Esophagus mucosa (tissue), 1 donor: ENCODE measurements around the gene CEP131. TPM values are rescaled to one million over a fixed set of nuclear protein-coding genes. Genes with fewer than 3 reads are reported as not detected.

Experiments used
- ATAC-seq: fragments of 200-7000 bp; cut with Tn5 transposase; one replicate; pipeline ENCODE4 v1.9.1; 2020
- total RNA-seq: library from RNA; stranded (reverse); gene quantifications from one replicate; pipeline ENCODE4 v1.2.4, GENCODE V29; 2023
- donor health status: DM: yes; HTN: yes; CAD: no.

Gene CEP131
- total RNA-seq, 1 donor from 2014 or later: 2.7 TPM

- no peak for ATAC-seq
These were observed 23.8 kb downstream of the CEP131 start for GRCh38 chr17:81198826-81199481.

DNA sequence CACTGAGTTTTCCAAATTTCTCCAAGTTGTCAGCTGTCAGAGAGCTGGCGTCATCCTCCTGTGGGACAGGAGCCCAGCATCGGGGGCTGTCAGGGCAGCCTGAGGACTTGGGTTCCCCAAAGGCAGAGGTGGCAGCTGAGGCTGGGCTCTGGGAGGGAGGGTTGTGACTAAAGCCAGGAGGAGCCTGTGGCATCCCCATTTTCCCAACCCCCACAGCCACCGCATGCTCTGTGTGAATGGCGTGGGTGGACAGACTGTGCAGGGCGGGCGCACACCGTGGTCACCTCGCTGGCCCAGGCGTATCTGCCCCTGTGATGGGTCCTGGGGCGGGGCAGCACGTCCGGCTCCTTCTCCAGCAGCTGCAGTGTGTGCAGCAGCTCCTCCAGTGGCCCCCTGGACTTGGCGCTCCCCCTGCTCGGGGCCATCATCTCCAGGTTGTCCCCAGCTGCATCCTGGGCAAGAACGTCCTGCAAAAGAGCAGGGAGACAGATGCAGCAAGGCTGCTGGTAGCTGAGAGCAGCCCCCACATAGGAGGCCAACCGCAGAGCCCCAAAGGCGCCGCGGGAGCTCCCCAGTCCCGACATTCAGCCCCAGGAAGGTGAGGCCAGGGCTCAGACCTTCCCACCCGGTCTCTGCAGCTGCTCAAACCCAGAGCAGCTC lies 24.8 kb downstream of the CEP131 start:
- no peak for ATAC-seq

DNA sequence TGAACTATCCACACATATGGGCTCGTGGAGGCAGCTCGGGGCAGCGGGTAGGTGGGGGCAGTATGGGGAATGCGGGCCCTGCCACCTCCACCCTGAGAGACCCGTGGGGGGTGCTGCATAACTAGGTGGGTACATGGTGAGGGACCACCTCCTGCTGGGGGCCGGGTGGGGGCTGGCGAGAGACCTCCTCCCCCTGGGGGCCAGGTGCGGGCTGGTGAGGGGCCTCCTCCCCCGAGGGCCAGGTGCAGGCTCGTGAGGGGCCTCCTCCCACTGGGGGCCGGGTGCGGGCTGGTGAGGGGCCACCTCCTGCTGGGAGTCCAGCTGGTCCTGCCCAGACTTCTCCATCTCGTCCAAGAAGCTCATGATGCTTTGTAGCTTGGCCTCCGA lies 25.4 kb downstream of the CEP131 start:
- ATAC-seq: no peak

DNA sequence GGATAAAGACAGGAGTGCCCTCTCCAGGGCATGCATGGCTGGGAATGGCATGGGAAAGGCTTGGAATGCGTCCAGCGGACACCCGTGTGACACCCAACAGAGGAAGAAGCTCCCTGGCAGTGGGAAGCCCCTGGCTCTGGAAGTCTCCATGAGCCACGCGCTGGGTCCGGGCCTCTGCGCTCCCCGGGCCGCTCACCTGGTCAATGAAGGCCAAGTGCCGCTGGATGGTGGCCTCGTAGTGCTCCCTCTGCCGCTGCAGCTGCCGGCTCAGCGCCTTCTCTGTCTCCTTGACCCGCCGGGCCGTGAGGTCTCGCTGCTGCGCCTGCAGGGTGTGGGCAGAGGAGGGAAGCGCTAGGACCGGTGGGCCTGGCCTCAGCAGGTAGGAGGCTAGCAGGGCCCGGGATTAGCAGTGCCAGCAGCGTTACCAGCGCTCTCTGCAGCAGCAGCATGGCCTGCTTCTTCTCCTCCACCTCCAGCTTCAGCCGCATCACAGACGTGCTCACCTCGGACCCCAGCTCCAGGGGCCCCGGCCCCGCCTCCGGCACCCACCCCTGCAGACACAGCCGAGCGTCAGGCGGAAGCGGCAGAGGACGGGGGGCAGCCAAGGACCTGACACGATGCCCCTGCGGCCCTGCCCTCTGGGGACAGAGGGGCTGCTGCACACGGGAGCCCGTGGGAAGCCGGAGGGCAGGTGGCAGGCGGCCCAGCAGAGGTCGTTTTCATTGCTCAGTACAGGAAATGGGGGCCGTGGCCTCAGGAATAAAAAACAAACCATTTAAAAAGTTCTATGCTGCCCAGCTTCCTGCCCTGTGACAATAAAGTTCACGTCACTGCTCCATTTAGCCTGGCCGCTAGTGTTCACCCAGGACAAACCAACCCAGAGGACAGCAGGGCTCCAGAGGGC lies 26.0 kb downstream of the CEP131 start:
- ATAC-seq: no peak

DNA sequence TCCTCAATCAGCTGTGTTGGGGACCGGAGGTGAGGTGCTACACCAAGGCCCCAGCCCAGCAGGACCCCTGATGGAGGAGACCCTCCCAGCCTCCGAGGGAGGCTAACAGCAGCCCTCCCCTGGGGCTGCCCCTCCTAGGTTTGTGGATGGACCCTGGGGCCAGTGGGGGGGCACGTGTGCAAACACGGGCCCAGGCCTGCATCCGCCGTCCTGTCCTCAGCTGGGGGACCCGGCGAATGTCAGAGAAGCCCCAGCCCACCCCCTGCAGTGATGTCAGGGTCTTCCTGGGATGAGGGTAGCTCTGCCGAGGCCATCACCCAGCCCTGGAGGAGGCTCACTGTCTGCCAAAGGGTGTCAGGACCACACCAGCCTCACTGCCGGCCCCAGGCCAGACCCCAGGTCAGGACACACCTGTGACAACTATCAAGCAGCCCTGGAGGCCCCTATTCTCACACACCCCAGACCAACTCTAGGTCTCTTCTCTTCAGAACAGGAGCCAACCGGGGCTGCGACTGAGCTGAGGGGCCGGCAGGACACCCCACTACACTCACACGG lies 26.7 kb downstream of the CEP131 start:
- no peak for ATAC-seq

DNA sequence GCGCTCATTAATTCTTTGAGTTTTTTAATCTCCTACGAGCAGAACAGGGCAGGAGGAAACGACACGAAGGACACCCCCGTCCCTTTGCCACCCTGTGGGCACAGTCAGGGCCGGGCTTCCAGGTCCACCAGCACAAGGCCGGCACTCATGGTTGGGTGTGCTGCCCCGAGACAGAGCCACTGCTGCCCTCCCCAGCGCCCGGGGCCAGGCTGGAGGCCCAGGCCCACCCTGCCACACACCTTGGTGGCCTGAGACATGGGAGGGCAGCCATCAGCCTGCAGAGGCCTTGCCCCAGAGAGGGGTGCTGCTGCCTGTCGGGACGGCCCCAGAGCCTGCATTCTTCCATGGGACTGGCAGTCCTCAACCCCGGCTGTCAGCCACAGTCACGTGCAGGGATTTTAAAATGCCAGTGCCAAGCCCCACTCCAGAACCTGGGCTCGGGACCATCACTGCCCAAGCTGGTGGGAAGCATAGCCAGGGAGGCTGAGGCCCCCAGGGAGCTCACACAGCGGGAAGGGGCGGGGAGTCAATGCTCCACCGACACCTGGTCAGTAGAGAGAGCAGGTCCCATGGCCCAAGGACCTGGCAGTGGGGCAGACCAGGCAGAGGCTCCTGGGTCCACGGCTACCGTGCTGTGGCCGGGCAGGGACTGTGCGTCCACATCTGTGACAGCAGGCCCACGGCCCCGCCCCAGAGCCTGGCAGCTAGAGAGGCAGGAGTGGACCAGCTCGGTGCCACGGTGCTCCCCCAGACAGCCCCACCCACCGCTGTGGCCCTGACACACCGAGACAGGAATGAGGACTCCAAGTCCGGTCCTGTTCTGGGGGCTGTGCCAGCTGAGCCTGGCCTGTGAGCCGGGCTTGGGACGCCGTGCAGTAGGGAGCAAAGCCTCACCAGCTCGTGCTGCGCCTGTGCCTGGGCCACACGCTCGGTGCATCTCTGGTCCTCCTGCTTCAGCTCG lies 27.5 kb downstream of the CEP131 start:
- peak; percentile 12 for ATAC-seq

GRCh38 chr17:81194225-81194760 lies 28.5 kb downstream of the CEP131 start:
- no peak for ATAC-seq

GRCh38 chr17:81193470-81194224 lies 29.1 kb downstream of the CEP131 start:
- no peak for ATAC-seq

- ATAC-seq: no peak
These were observed 29.7 kb downstream of the CEP131 start for GRCh38 chr17:81193051-81193410.

- no peak for ATAC-seq
These were observed 30.2 kb downstream of the CEP131 start for GRCh38 chr17:81192386-81193050.

DNA sequence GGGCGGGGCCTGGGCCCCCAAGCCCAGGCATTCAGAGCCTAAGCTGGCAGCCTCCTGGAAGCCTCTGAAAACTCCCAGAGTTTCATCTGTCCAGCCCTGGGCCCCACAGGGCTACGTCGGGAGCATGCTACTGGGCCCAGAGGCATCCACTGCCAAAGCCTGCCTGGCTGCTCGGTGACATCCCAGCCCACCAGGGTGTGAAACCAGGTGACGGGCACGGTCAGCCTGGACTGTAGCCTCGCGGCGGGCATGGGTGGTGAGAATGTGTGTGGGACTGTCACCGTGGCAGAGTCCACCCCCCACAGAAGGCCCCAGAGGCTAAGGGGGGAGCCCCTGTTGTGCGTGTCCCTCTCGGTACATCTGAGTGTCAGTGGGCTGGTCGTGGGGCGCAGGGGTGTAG lies 31.1 kb downstream of the CEP131 start:
- ATAC-seq: no peak

DNA sequence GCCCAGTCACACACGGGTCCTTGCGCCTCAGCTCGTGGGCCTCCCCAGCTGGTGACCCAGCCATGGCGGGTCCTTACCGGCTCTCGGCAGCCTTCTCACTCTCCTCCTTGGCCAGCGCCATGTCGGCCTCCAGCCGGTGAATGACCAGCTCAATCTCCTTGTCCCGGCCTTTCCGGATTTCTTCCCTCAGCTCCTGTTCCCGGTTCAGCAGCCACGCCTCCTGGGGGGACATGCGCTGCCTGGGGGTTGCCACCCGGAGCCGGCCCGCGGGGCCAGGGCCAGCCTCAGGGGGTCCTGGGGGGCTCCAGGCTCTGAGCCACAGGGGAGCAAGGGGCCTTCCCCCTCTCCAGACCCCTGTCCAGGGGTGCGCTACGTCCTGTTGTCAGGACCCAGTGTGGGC lies 31.6 kb downstream of the CEP131 start:
- no peak for ATAC-seq

GRCh38 chr17:81190591-81190990 lies 32.2 kb downstream of the CEP131 start:
- no peak for ATAC-seq

- no peak for ATAC-seq
These were observed 32.9 kb downstream of the CEP131 start for GRCh38 chr17:81189670-81190530.

DNA sequence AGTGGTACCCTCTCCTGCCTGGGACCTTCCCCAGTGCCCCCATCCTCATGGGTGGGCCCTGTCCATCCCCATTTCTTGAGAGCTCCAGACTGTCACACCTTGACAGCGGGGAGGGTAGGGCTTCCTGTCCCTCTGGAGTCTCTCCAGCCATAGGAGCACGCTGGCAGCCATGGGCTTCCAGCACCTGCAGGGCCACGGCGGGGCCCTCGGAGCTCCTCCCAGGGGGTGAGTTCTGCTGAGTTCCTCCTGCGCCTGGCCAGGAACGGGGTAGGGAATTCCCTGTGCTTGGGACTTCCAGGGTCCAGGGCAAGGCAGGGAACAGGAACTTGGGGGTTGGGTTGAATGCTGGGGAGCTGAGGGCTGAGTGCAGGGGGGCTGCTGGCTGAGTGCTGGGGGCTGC lies 33.7 kb downstream of the CEP131 start:
- ATAC-seq: no peak

- ATAC-seq: no peak
These were observed 34.3 kb downstream of the CEP131 start for GRCh38 chr17:81188491-81188840.

DNA sequence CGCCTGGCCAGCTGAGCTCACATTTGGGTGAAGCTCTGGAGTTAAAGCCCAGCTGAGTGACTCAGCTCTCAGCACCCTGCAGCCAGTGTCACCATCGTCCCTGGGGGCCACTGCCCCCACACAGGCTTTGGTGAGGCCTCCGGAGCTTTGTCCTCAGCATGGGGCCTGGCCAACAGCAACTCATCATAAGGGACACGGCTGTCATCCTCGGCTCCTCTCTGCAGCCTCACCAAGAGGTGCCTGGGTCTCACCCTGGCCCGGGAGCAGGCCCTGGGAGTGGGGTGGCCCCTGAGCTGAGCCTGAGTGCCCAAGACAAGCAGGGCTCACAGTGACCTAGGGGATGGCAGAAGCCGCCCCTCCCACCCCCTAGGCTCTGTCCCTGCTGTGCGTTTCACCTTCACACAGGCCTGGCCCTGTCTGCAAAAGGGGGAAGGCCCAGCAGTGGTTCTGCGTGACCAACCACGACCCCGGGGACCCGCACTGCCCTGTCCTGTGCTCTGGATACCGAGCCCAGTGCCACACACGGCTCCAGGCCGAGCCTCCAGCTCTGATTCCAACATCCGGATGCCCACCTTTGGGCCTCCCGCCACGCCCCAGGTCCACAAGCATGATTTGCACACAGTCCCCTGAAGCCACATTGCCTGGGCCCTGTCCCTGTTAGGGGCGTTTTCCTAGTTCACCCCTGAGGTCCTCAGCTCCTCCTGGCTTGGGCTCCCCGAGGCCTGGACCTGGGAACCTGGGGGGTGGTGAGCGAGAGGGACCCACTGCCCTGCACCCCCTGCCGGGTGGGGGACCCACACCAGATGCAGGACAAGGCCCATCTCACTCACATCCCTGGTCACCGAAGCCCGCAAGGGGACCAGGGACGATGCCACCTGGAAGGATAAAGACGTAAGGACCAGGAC lies 34.9 kb downstream of the CEP131 start:
- ATAC-seq: no peak

DNA sequence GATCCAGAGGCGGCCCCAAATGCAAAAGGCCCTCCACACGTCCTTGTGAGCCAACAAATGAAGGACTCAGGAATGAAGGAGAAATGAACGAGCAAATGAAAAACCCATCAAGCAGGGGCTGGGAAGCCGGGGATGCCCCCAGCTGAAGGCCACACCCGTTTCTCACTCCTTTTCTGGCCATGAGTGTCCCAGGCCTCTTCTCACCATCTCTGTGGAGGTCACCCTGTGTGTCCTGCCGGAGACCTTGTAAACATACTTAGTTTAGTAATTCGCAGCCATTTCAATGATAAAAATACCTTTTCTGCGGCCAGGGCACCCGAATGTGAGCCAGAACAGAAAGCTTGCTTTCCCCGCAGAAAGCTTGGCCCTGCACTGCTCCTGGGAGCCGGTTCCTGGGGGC lies 35.6 kb downstream of the CEP131 start:
- no peak for ATAC-seq
